ENCODE results near the gene CD28.

Gene CD28

GRCh38 chr2:203719456-203720410 lies 13.3 kb downstream of the CD28 start:
- no peak for DNase-seq

- no peak for DNase-seq
Measured at GRCh38 chr2:203720915-203721672, 14.7 kb downstream of the CD28 start.

GRCh38 chr2:203721781-203722300 lies 15.4 kb downstream of the CD28 start:
- DNase-seq = no peak

GRCh38 chr2:203722411-203722810 lies 16.0 kb downstream of the CD28 start:
- DNase-seq = no peak

DNA sequence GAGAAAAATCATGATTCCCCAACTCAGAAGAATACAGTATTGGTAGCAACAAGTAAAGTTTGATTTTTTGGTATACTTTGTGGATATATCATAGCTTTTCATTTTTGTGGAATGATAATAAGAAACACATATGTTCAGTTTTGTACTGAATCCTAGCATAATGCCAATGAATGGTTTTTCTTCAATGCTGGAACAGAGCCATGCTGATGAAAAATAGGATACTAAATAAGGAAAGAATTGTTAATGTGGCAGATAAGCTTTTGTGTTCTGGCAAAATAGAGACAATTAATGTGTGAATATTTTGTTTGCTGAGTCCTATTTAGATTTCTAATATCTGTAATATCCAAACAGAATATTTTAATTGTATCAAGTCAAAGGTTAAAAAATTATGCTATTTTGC lies 21.9 kb downstream of the CD28 start:
- no peak for DNase-seq

DNA sequence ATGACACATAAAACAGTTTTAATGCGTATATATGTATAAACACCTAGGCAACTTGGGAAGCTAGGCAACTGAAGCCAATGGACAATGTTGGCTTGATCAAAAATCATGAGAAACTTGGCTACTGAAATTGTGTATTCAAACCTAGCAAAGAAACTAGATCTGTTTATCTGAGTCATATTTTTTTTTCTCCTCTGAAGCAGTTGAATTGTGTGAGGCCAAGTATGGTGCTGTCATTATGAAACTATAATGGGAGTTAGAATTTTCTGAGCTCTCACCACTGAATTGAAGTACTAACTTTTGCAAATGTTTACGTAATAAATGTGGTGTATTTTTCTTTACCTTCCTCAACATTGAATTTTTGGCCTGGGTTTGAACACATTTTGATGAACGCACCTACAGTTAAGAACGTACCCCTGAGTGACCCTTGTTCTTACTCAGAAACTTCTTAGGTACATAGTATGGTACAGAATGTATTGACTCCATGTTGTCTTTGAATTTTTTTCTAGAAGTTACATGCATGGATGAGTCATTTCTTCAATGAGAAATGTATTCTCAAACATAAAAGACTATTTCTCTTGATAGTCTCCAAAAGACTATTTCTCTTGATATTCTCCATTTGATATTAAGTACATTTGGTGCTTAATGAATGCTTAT lies 23.8 kb downstream of the CD28 start:
- DNase-seq = no peak

DNA sequence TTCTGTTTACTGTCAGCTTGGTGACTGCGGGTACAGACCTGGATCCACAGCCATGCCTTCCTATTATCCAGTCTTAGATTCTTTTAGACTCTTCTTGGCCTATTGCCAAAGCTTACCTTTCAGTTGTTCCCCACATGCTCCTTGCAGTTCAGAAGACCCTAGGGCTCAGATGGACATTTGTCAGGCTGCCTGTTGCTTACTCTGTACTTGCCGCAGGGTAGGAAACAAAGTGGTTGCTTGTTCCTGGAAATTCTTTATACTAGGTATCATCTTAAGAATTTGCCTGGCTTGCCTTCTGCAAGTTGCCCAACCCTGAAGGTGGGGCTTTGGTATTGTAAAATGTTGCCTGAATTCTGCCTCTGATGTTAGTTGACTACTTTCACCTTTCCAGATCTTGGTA lies 24.4 kb downstream of the CD28 start:
- DNase-seq = no peak

GRCh38 chr2:203732092-203732952 lies 25.9 kb downstream of the CD28 start:
- DNase-seq = no peak

- no peak for DNase-seq
Measured at GRCh38 chr2:203732953-203733510, 26.6 kb downstream of the CD28 start.

DNA sequence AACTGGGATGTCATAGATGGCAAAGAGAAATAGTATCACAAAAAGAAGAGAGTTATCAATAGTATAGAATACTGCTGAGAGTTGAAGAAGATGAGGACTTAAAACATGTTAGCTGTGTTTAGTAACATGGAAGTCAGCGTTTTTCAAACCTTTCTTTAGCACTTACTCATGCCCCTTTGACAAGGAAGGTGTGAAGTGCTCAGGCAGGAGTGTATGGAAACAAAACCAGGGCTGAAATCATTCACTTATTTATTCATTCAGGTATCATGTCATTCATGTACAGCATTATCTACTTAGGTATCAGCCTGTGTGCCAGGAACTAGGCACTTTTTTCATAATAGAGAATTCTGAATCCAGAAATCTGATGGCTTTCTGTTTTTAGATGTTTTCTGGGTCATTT lies 27.2 kb downstream of the CD28 start:
- DNase-seq = no peak

DNA sequence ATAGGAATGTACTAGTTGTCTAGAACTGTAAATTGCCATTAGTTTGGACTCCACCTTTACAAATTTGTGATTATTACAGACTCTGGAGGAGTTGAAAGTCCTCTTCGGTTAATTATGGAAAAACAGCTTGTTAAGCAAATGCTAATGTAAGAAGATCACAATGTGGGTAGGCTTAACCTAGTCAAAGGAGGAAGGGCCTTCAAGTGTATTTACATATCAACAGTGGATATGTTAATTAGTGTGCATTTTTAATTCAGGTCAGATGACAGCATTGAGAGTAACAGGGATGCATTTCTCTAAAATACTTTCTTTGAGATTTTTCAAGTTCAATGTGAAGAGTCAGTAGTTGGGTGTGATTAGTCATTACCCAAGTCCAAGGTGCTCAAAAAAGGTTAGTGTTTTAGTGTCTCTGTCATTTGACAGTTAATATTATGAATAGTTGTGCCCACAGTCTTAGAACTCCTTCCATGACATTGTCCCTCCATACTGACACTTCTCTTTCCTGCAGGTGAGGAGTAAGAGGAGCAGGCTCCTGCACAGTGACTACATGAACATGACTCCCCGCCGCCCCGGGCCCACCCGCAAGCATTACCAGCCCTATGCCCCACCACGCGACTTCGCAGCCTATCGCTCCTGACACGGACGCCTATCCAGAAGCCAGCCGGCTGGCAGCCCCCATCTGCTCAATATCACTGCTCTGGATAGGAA lies 28.0 kb downstream of the CD28 start:
- DNase-seq = no peak

GRCh38 chr2:203737360-203737759 lies 30.9 kb downstream of the CD28 start:
- DNase-seq = no peak

DNA sequence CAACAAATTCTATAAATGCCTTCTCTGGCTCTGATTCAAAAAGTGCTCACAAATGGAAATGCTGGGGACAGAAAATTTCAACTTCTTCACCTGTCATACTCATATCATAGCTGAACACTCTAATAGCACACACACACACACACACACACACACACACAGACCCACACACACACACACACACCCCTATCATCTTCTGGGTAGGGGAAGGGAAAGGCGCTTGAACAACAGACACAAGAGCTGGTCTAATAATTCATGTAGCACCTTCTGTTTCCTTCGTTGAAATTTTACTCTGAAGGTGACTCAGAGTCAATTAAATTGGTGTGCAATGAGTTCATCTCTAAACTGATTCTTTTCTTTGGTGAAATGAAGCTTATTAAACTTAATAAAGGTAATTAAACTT lies 32.9 kb downstream of the CD28 start:
- no peak for DNase-seq

- DNase-seq = no peak
Measured at GRCh38 chr2:203740871-203741281, 34.4 kb downstream of the CD28 start.

DNA sequence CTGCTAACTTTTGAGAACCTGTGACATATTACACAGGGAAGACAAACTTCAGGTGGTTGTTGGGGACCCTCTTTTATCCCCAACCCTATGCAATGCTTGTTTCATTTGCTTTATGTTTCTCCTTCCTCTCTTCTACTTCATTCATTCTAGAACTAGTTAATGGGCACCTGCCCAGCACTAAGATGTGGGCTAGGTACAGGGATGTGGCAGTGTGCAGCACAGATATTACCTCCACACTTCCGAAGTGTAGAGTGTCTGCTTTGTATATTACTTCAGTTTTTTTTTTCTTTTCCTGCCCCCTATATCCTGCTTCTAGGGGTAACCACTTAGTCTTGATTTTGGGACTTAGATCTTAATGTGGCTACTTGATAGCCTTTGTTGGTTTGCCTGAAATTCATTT lies 35.1 kb downstream of the CD28 start:
- DNase-seq = no peak

- no peak for DNase-seq
Measured at GRCh38 chr2:203743441-203743981, 37.1 kb downstream of the CD28 start.

- no peak for DNase-seq
Measured at GRCh38 chr2:203744091-203744490, 37.7 kb downstream of the CD28 start.

- DNase-seq = no peak
Measured at GRCh38 chr2:203745267-203745666, 38.8 kb downstream of the CD28 start.

DNA sequence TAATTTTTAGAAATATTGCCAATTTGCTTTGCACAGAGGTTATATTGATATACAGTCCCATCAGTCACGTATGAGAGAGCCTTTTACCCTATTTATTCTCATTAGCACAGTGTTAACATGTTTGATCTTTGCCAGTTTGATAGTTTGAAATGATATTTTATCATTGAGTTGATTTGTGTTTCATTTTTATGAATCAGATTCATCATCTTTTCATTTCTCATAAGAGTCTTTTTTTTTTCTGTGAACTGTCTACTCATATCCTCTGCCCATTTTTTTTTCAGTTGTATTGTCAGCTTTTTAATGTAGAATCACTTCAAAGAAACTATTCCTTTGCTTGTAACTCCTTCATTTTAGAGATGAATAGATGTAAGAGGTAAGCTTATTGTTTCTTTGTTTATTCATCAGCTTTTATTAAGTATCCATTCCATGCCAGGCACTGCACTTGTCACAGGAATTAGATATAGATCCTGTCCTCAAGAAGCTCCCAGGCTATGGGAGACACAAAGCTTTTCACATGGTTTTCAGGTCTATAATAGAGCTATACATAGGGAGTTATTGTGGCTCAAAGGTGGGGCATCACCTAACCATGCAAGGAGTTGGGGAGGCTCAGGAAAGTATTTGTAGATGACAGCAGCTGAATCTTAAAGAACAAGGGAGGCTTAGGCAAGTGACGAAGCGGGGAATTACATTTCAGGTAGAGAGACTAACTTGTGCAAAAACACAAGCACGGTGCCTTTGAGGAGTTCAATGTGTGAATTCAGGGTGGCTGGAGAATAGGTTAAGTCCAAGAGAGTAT lies 42.1 kb downstream of the CD28 start:
- no peak for DNase-seq

All from NCI-H446 (cell line).